T-helper 2 cell treated with Interferon-gamma antibody and Interleukin-4, amounts not matched to agents 5 μg/mL and 100 μg/mL, for 36 hours (primary cell): Measurements from ENCODE around the gene PSAPL1.

Experiments
- DNase-seq: peaks from one replicate; pipeline ENCODE4 v3.0.0; 2021; ENCODE audit warnings: low spot score
- H3K27ac Mint-ChIP-seq: one replicate; pipeline ENCODE4 v1.8.0; 2021; ENCODE audit warnings: mild to moderate bottlenecking, mixed read lengths
- H3K27me3 Mint-ChIP-seq: one replicate; pipeline ENCODE4 v1.8.0; 2021; ENCODE audit warnings: low read depth, mixed read lengths
- H3K36me3 Mint-ChIP-seq: one replicate; pipeline ENCODE4 v1.8.0; 2021; ENCODE audit warnings: low read depth, mixed read lengths
- H3K4me1 Mint-ChIP-seq: one replicate; pipeline ENCODE4 v1.8.0; 2021; ENCODE audit warnings: low read depth, mixed read lengths
- H3K4me3 Mint-ChIP-seq: one replicate; pipeline ENCODE4 v1.8.0; 2022; ENCODE audit warnings: mild to moderate bottlenecking, moderate library complexity, mixed read lengths
- H3K9me3 Mint-ChIP-seq: one replicate; pipeline ENCODE4 v1.8.0; 2021; ENCODE audit warnings: mixed read lengths

PSAPL1 gene, protein sequence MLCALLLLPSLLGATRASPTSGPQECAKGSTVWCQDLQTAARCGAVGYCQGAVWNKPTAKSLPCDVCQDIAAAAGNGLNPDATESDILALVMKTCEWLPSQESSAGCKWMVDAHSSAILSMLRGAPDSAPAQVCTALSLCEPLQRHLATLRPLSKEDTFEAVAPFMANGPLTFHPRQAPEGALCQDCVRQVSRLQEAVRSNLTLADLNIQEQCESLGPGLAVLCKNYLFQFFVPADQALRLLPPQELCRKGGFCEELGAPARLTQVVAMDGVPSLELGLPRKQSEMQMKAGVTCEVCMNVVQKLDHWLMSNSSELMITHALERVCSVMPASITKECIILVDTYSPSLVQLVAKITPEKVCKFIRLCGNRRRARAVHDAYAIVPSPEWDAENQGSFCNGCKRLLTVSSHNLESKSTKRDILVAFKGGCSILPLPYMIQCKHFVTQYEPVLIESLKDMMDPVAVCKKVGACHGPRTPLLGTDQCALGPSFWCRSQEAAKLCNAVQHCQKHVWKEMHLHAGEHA

GRCh38 chr4:7434766-7435150 lies at the start of gene PSAPL1:
Gene PSAPL1 (minus strand): TSS chr4:7434930. CDS start chr4:7434879, 51 bp downstream.
- Mint-ChIP-seq H3K9me3 (no peaks in the 10 kb centered on the region), H3K4me3 (no peak within 1 kb of the TSS), H3K36me3 (no peaks in the 10 kb centered on the region), H3K4me1 (no peaks in the 10 kb centered on the region), H3K27me3 (no peaks in the 10 kb centered on the region), H3K27ac (no peak within 1 kb of the TSS)
- DNase-seq, result no peak

DNA sequence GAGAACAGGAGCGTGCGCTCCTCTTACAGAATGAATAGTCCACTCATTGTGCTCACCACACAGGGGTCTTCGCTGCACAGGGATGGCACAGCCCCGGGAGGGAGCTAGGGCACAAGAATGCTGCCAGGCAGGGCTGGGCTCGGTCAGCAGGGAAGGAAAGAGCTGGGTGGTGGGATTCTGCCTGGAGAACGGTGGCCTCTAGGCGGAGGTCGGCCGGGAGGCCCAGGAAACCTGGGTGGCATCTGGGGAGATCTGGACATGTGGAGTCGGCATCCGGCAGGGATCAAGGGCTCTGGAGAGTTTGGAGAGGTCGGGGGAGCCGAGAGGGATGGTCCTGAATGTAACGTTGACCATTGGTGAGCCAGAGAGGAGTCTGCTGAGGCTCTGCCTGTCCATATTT lies 46.5 kb upstream of the PSAPL1 start:
- no peak overlapping the region for H3K4me3 Mint-ChIP-seq
- H3K36me3 Mint-ChIP-seq, result no peaks in the 10 kb centered on the region
- no peak for DNase-seq
- no peaks in the 10 kb centered on the region for H3K4me1 Mint-ChIP-seq
- H3K27ac Mint-ChIP-seq, result no peak overlapping the region
- H3K9me3 Mint-ChIP-seq, result no peaks in the 10 kb centered on the region
- no peaks in the 10 kb centered on the region for H3K27me3 Mint-ChIP-seq

DNA sequence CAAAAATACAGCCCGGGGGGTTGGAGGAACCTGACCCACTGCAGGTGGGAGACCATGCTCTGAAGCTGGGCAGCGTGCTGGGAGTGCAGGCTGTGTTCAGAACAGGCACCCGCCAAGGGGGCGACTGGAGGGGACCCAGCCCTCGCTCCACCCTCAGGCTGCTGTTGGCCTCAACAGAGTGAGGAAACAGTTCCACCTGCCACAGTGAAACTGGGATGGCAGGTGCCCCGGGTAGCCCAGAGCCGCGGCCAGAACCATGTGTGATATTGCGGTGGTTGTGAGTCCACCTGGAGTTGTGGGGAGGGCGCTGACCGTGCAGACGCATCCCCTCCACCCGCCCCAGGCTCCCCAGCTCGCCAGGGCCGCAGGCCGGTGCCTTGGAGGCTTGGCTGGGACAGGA lies 45.7 kb upstream of the PSAPL1 start:
- H3K9me3 Mint-ChIP-seq, result no peaks in the 10 kb centered on the region
- no peaks in the 10 kb centered on the region for H3K36me3 Mint-ChIP-seq
- no peak for DNase-seq
- H3K27ac Mint-ChIP-seq, result no peak overlapping the region
- no peaks in the 10 kb centered on the region for H3K4me1 Mint-ChIP-seq
- no peak overlapping the region for H3K4me3 Mint-ChIP-seq
- no peaks in the 10 kb centered on the region for H3K27me3 Mint-ChIP-seq

GRCh38 chr4:7478665-7479064 lies 43.9 kb upstream of the PSAPL1 start:
- Mint-ChIP-seq H3K36me3 (no peaks in the 10 kb centered on the region), H3K9me3 (no peaks in the 10 kb centered on the region), H3K27ac (no peak overlapping the region), H3K4me1 (no peaks in the 10 kb centered on the region), H3K27me3 (no peaks in the 10 kb centered on the region), H3K4me3 (no peak overlapping the region)
- DNase-seq, result no peak

- H3K27me3 Mint-ChIP-seq, result no peaks in the 10 kb centered on the region
- no peaks in the 10 kb centered on the region for H3K4me1 Mint-ChIP-seq
- H3K27ac Mint-ChIP-seq, result no peak overlapping the region
- DNase-seq, result no peak
- H3K4me3 Mint-ChIP-seq, result no peak overlapping the region
- H3K36me3 Mint-ChIP-seq, result no peaks in the 10 kb centered on the region
- no peaks in the 10 kb centered on the region for H3K9me3 Mint-ChIP-seq
Measured at GRCh38 chr4:7477695-7478094, 43.0 kb upstream of the PSAPL1 start.

DNA sequence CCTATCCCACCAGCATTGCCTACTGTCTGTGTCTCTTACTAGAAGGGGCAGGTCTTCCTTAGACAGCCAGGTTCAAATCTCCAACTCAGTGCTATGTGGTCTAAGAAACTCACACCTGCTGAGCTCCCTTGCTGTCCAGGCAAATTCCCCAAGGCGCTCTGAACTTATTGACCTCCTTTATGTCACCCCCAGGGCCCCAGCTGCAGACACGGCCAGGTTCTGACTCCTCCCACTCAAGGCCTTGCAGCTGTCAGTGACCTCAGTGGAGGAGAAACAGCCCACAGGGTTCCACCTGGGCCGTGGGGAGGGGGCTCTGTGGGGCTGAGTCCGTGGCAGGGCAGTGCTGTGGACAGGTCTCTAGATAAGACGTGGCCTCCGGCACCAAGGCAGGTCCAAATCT lies 42.1 kb upstream of the PSAPL1 start:
- H3K27me3 Mint-ChIP-seq, result no peaks in the 10 kb centered on the region
- H3K4me3 Mint-ChIP-seq, result no peak overlapping the region
- DNase-seq, result no peak
- H3K27ac Mint-ChIP-seq, result no peak overlapping the region
- no peaks in the 10 kb centered on the region for H3K4me1 Mint-ChIP-seq
- H3K36me3 Mint-ChIP-seq, result no peaks in the 10 kb centered on the region
- H3K9me3 Mint-ChIP-seq, result no peaks in the 10 kb centered on the region

- no peak overlapping the region for H3K27ac Mint-ChIP-seq
- DNase-seq, result no peak
- H3K9me3 Mint-ChIP-seq, result no peaks in the 10 kb centered on the region
- H3K4me1 Mint-ChIP-seq, result no peaks in the 10 kb centered on the region
- no peak overlapping the region for H3K4me3 Mint-ChIP-seq
- no peaks in the 10 kb centered on the region for H3K27me3 Mint-ChIP-seq
- H3K36me3 Mint-ChIP-seq, result no peaks in the 10 kb centered on the region
Measured at GRCh38 chr4:7475207-7475606, 40.5 kb upstream of the PSAPL1 start.

- Mint-ChIP-seq H3K27me3 (no peaks in the 10 kb centered on the region), H3K4me1 (no peaks in the 10 kb centered on the region), H3K4me3 (no peak overlapping the region), H3K9me3 (no peaks in the 10 kb centered on the region), H3K27ac (no peak overlapping the region), H3K36me3 (no peaks in the 10 kb centered on the region)
- DNase-seq, result no peak
Measured at GRCh38 chr4:7474320-7474719, 39.6 kb upstream of the PSAPL1 start.

- H3K27ac Mint-ChIP-seq, result no peak overlapping the region
- no peak overlapping the region for H3K4me3 Mint-ChIP-seq
- H3K9me3 Mint-ChIP-seq, result no peaks in the 10 kb centered on the region
- no peaks in the 10 kb centered on the region for H3K36me3 Mint-ChIP-seq
- DNase-seq, result no peak
- no peaks in the 10 kb centered on the region for H3K27me3 Mint-ChIP-seq
- no peaks in the 10 kb centered on the region for H3K4me1 Mint-ChIP-seq
Measured at GRCh38 chr4:7473081-7473480, 38.4 kb upstream of the PSAPL1 start.

GRCh38 chr4:7472442-7473013 lies 37.8 kb upstream of the PSAPL1 start:
- Mint-ChIP-seq H3K4me1 (no peaks in the 10 kb centered on the region), H3K27ac (no peak overlapping the region), H3K9me3 (no peaks in the 10 kb centered on the region), H3K36me3 (no peaks in the 10 kb centered on the region), H3K27me3 (no peaks in the 10 kb centered on the region), H3K4me3 (no peak overlapping the region)
- DNase-seq, result no peak

DNA sequence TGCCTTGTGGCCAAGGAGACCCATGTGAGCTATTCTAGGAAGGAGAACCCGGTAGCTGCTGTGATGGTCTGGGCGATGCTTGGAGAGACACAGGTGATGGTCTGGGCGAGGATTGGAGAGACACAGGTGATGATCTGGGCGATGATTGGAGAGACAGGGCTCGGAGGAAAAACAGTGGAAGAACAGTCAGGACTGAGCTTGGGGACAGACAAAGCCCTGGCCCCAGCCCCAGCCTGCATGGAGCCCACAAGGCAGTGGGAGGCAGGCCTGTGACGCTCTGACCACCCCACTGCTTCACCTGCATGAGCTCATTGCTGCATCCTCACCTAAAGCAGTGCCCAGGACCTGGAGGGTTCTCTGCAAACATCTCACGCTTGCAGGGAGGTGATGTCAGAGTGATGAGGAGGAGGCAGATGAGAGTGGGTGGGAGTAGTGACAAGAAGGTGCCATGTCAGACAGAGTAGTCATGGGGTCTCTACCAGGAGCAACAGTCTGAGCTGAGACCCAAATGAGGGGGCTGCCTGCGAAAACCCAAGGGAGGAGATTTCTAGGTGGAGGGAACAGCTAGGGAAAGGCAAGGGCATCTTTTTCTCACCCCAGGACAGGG lies 35.9 kb upstream of the PSAPL1 start:
- no peaks in the 10 kb centered on the region for H3K36me3 Mint-ChIP-seq
- DNase-seq, result no peak
- no peaks in the 10 kb centered on the region for H3K9me3 Mint-ChIP-seq
- no peaks in the 10 kb centered on the region for H3K27me3 Mint-ChIP-seq
- H3K4me1 Mint-ChIP-seq, result no peaks in the 10 kb centered on the region
- no peak overlapping the region for H3K27ac Mint-ChIP-seq
- H3K4me3 Mint-ChIP-seq, result no peak overlapping the region

DNA sequence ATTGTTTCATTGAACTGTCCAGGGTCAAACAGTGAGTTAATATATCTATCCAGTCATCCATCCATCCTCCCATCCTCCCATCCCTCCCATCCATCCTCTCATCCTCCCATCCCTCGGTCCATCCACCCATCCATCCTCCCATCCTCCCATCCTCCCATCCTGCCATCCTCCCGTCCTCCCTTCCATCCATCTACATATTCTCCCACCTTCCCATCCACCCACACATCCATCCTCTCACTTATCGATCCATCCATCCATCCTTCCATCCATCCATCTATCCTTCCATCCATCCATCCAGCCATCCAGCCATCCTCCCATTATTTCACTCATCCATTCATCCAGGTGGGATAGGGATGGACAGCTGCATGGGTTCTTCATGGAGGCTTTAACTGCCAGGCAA lies 35.4 kb upstream of the PSAPL1 start:
- H3K4me3 Mint-ChIP-seq, result no peak overlapping the region
- no peak for DNase-seq
- H3K9me3 Mint-ChIP-seq, result no peaks in the 10 kb centered on the region
- H3K27ac Mint-ChIP-seq, result no peak overlapping the region
- no peaks in the 10 kb centered on the region for H3K4me1 Mint-ChIP-seq
- H3K36me3 Mint-ChIP-seq, result no peaks in the 10 kb centered on the region
- no peaks in the 10 kb centered on the region for H3K27me3 Mint-ChIP-seq

- Mint-ChIP-seq H3K9me3 (no peaks in the 10 kb centered on the region), H3K36me3 (no peaks in the 10 kb centered on the region), H3K4me1 (no peaks in the 10 kb centered on the region), H3K4me3 (no peak overlapping the region), H3K27me3 (no peaks in the 10 kb centered on the region), H3K27ac (no peak overlapping the region)
- DNase-seq, result no peak
Measured at GRCh38 chr4:7469023-7469422, 34.3 kb upstream of the PSAPL1 start.

DNA sequence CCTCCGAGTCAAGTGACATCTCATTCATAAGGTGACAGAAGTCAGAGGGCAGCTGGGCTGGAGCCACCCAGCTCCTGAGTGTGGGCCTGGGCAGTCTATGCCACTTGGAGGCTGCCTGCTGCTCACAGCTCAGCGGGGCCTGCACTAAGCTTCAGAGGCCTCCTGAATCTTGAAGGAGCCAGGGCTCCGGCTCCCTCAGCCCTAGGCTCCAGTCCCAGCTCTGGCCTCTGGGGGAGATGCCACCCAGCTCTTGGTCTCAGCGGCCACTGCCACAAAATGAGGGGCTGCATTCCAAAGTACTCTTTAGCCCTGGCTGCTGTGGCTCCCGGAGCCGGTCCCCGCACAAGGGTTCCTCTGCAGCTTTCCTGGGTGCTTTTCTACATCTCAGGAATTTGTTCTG lies 32.7 kb upstream of the PSAPL1 start:
- no peaks in the 10 kb centered on the region for H3K27me3 Mint-ChIP-seq
- H3K4me1 Mint-ChIP-seq, result no peaks in the 10 kb centered on the region
- H3K27ac Mint-ChIP-seq, result no peak overlapping the region
- no peaks in the 10 kb centered on the region for H3K9me3 Mint-ChIP-seq
- H3K36me3 Mint-ChIP-seq, result no peaks in the 10 kb centered on the region
- no peak for DNase-seq
- no peak overlapping the region for H3K4me3 Mint-ChIP-seq
